Muscle layer of duodenum (tissue), 2 donors: Measurements from ENCODE around the gene SLC9A3.

Source experiments
- H3K27ac ChIP-seq: one replicate; pipeline ENCODE4 v1.7.0; 2013; ENCODE audit warnings: mild to moderate bottlenecking, low read length
- H3K27me3 ChIP-seq: one replicate; pipeline ENCODE4 v1.7.0; 2013; ENCODE audit warnings: low read depth, mild to moderate bottlenecking, control low read depth, low read length
- H3K36me3 ChIP-seq, 2 donors: one replicate each; pipeline ENCODE4 v1.7.0; 2013; ENCODE audit warnings: low read length in 2 of 2, control low read depth in 1 of 2, mild to moderate bottlenecking in 1 of 2; ENCODE audit not compliant: insufficient read depth in 2 of 2, control insufficient read depth in 1 of 2
- H3K4me1 ChIP-seq, 2 donors: one replicate each; pipeline ENCODE4 v1.7.0; 2013; ENCODE audit warnings: low read length in 2 of 2, mild to moderate bottlenecking in 2 of 2, control low read depth in 1 of 2, moderate library complexity in 1 of 2; ENCODE audit not compliant: insufficient read depth in 2 of 2, control insufficient read depth in 1 of 2
- H3K4me3 ChIP-seq, 2 donors: one replicate each; pipeline ENCODE4 v1.7.0; 2013; ENCODE audit warnings: low read length in 2 of 2, low read depth in 1 of 2, mild to moderate bottlenecking in 1 of 2
- H3K9me3 ChIP-seq, 2 donors: one replicate each; pipeline ENCODE4 v1.7.0; 2013; ENCODE audit warnings: low read length in 2 of 2, control low read depth in 1 of 2, mild to moderate bottlenecking in 1 of 2; ENCODE audit not compliant: control insufficient read depth in 1 of 2
- donor health status: healthy.

Gene SLC9A3

GRCh38 chr5:464843-465590, 59.2 kb downstream of the SLC9A3 start:
- Histone ChIP-seq H3K4me3 (no peak overlapping the region), H3K9me3 (no peaks in the 10 kb centered on the region), H3K4me1 (no peaks in the 10 kb centered on the region), H3K27me3 (no peaks in the 10 kb centered on the region), H3K36me3 (peaks cover 21 to 59% of the 10 kb centered on the region in 2 donors), H3K27ac (no peak overlapping the region)

- Histone ChIP-seq H3K27ac (no peak overlapping the region), H3K36me3 (peaks cover 27 to 64% of the 10 kb centered on the region in 2 donors), H3K4me1 (no peaks in the 10 kb centered on the region), H3K27me3 (no peaks in the 10 kb centered on the region), H3K4me3 (no peak overlapping the region), H3K9me3 (no peaks in the 10 kb centered on the region)
Measured at GRCh38 chr5:464446-464842, 59.8 kb downstream of the SLC9A3 start.

GRCh38 chr5:463952-464351, 60.3 kb downstream of the SLC9A3 start:
- Histone ChIP-seq H3K4me1 (no peaks in the 10 kb centered on the region), H3K36me3 (peaks cover 32 to 69% of the 10 kb centered on the region in 2 donors), H3K27ac (no peak overlapping the region), H3K4me3 (no peak overlapping the region), H3K27me3 (no peaks in the 10 kb centered on the region), H3K9me3 (no peaks in the 10 kb centered on the region)

- Histone ChIP-seq H3K36me3 (peaks cover 38 to 75% of the 10 kb centered on the region in 2 donors), H3K27ac (no peak overlapping the region), H3K27me3 (no peaks in the 10 kb centered on the region), H3K4me1 (no peaks in the 10 kb centered on the region), H3K4me3 (no peak overlapping the region), H3K9me3 (no peaks in the 10 kb centered on the region)
Measured at GRCh38 chr5:463301-463700, 60.9 kb downstream of the SLC9A3 start.

- peaks cover 51 to 86% of the 10 kb centered on the region in 2 donors for H3K36me3 ChIP-seq
- no peaks in the 10 kb centered on the region for H3K9me3 ChIP-seq
- no peaks in the 10 kb centered on the region for H3K27me3 ChIP-seq
- H3K4me1 ChIP-seq, result no peaks in the 10 kb centered on the region
- no peak overlapping the region for H3K27ac ChIP-seq
- no peak overlapping the region for H3K4me3 ChIP-seq
Measured at GRCh38 chr5:462051-462481, 62.2 kb downstream of the SLC9A3 start.

GRCh38 chr5:460273-460625, 64.0 kb downstream of the SLC9A3 start:
- peaks cover 54 to 80% of the 10 kb centered on the region in 2 donors for H3K36me3 ChIP-seq
- H3K9me3 ChIP-seq, result no peaks in the 10 kb centered on the region

GRCh38 chr5:459562-460272, 64.5 kb downstream of the SLC9A3 start:
- no peak overlapping the region for H3K4me3 ChIP-seq
- H3K36me3 ChIP-seq, result peaks cover 54 to 80% of the 10 kb centered on the region in 2 donors
- no peaks in the 10 kb centered on the region for H3K27me3 ChIP-seq
- no peak overlapping the region for H3K27ac ChIP-seq
- H3K9me3 ChIP-seq, result no peaks in the 10 kb centered on the region
- H3K4me1 ChIP-seq, result no peaks in the 10 kb centered on the region

More at GRCh38 chr5:460273-460625, 64.0 kb downstream of the SLC9A3 start:
- Histone ChIP-seq H3K27ac (no peak overlapping the region), H3K4me1 (no peaks in the 10 kb centered on the region), H3K27me3 (no peaks in the 10 kb centered on the region), H3K4me3 (no peak overlapping the region)

GRCh38 chr5:458547-459353, 65.5 kb downstream of the SLC9A3 start:
- no peak overlapping the region for H3K27ac ChIP-seq
- H3K36me3 ChIP-seq, result peaks cover 57 to 80% of the 10 kb centered on the region in 2 donors
- H3K9me3 ChIP-seq, result no peaks in the 10 kb centered on the region
- H3K27me3 ChIP-seq, result no peaks in the 10 kb centered on the region
- H3K4me1 ChIP-seq, result no peaks in the 10 kb centered on the region
- H3K4me3 ChIP-seq, result no peak overlapping the region

- H3K9me3 ChIP-seq, result peaks cover 0 to 4% of the 10 kb centered on the region in 2 donors
- no peaks in the 10 kb centered on the region for H3K27me3 ChIP-seq
- H3K36me3 ChIP-seq, result peaks cover 59 to 86% of the 10 kb centered on the region in 2 donors
- no peak overlapping the region for H3K4me3 ChIP-seq
- no peaks in the 10 kb centered on the region for H3K4me1 ChIP-seq
- no peak overlapping the region for H3K27ac ChIP-seq
Measured at GRCh38 chr5:457195-457961, 66.9 kb downstream of the SLC9A3 start.

- Histone ChIP-seq H3K9me3 (peaks cover 5 to 6% of the 10 kb centered on the region in 2 donors), H3K4me1 (no peaks in the 10 kb centered on the region), H3K36me3 (peaks cover 61 to 86% of the 10 kb centered on the region in 2 donors)
Measured at GRCh38 chr5:456351-457194, 67.7 kb downstream of the SLC9A3 start.

More at GRCh38 chr5:456351-457194, 67.7 kb downstream of the SLC9A3 start:
- Histone ChIP-seq H3K27ac (no peak overlapping the region), H3K4me3 (no peak overlapping the region), H3K27me3 (no peaks in the 10 kb centered on the region)
